ENCODE results near the gene CD101. TPM values are rescaled to one million over a fixed set of nuclear protein-coding genes. Genes with fewer than 3 reads are reported as not detected.

The CD101 gene
- total RNA-seq, 1 experiment from 2014 or later, result 1.8 TPM

DNA sequence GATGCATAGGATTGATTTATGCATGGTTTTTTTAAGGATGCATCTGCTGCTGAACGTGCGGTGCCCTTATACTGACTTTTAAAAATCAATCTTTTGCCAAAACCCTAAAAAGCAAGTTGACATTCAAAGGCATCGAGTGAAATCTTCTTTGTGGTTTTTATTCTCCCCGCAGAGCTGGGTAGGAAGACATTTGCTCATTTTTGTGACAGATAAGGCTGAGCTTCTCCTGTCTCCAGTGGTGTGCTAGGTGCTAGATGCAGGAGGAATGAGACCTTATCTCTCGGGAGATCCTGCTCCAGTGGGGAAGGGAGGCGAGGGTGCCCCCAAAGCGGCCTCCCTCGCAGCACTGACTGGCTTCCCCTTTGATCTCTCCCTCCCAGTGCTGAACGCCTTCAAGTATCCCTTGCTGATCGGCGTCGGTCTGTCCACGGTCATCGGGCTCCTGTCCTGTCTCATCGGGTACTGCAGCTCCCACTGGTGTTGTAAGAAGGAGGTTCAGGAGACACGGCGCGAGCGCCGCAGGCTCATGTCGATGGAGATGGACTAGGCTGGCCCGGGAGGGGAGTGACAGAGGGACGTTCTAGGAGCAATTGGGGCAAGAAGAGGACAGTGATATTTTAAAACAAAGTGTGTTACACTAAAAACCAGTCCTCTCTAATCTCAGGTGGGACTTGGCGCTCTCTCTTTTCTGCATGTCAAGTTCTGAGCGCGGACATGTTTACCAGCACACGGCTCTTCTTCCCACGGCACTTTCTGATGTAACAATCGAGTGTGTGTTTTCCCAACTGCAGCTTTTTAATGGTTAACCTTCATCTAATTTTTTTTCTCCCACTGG is 14.9 kb upstream of the CD101 start:
- Histone ChIP-seq H3K4me1 (ENCODE audit: insufficient read depth, low read length) (no peaks in the 10 kb centered on the region; the same call in 1 of the 2 replicates), H3K14ac (ENCODE audit: insufficient read depth, low read length) (no peak overlapping the region), H3K23ac (ENCODE audit: insufficient read length, low read depth, low read length) (no peak overlapping the region), H4K20me1 (ENCODE audit: control insufficient read depth, insufficient read depth, insufficient read length) (peaks cover 2% of the 10 kb centered on the region), H2AK5ac (ENCODE audit: insufficient read length, low read length) (no peak overlapping the region), H4K8ac (replicated peaks; ENCODE audit: insufficient read length, low read depth, low read length) (no peak overlapping the region), H3K79me1 (ENCODE audit: insufficient read depth, low read depth, low read length, poor library complexity, severe bottlenecking) (no peaks in the 10 kb centered on the region), H3K18ac (ENCODE audit: insufficient read length, low read depth, low read length) (no peak overlapping the region), H2BK5ac (ENCODE audit: insufficient read length, low read length) (no peak overlapping the region), H4K5ac (ENCODE audit: insufficient read length, low read depth, low read length) (no peak overlapping the region), H3K27ac (ENCODE audit: insufficient read length, low read depth, low read length) (no peak overlapping the region), H3K56ac (ENCODE audit: insufficient read length, low read depth, low read length) (no peak overlapping the region), H3K9ac (ENCODE audit: extremely low read depth, insufficient read length, low read length) (no peak overlapping the region), H3K9me3 (ENCODE audit: control insufficient read depth, low read depth, low read length) (no peaks in the 10 kb centered on the region), H3K23me2 (ENCODE audit: insufficient read length, low read depth, low read length, poor library complexity, severe bottlenecking) (no peaks in the 10 kb centered on the region), H2BK20ac (ENCODE audit: low read depth, low read length, poor library complexity, severe bottlenecking) (no peak overlapping the region), H2BK120ac (ENCODE audit: low read depth, low read length, poor library complexity, severe bottlenecking) (no peak overlapping the region), H3K79me2 (ENCODE audit: insufficient read depth, low read length) (no peaks in the 10 kb centered on the region), H4K91ac (ENCODE audit: insufficient read length, low read depth, low read length) (no peak overlapping the region), H3K4ac (ENCODE audit: low read depth, low read length) (no peak overlapping the region), H2BK15ac (ENCODE audit: low read depth, low read length) (no peak overlapping the region), H3T11ph (ENCODE audit: low read length) (no peak overlapping the region), H2BK12ac (ENCODE audit: insufficient read length, low read depth, low read length) (no peak overlapping the region), H2AFZ (ENCODE audit: low read length) (no peak overlapping the region), H3K27me3 (ENCODE audit: insufficient read depth, low read length) (no peaks in the 10 kb centered on the region), H3K4me2 (ENCODE audit: insufficient read depth, insufficient read length, low read length) (no peak overlapping the region)
- no CpG with 5 or more reads among the region's 29 CpGs for WGBS (ENCODE audit: extremely low coverage, insufficient read length, low lambda C conversion rate)
- DNase-seq, result peak; percentile 36
- TF ChIP-seq, protein P1, sequence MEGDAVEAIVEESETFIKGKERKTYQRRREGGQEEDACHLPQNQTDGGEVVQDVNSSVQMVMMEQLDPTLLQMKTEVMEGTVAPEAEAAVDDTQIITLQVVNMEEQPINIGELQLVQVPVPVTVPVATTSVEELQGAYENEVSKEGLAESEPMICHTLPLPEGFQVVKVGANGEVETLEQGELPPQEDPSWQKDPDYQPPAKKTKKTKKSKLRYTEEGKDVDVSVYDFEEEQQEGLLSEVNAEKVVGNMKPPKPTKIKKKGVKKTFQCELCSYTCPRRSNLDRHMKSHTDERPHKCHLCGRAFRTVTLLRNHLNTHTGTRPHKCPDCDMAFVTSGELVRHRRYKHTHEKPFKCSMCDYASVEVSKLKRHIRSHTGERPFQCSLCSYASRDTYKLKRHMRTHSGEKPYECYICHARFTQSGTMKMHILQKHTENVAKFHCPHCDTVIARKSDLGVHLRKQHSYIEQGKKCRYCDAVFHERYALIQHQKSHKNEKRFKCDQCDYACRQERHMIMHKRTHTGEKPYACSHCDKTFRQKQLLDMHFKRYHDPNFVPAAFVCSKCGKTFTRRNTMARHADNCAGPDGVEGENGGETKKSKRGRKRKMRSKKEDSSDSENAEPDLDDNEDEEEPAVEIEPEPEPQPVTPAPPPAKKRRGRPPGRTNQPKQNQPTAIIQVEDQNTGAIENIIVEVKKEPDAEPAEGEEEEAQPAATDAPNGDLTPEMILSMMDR (conservative IDR thresholded peaks at IDR 0.05), result peak; percentile 14; the same call in 1 of the 3 replicates
- no peaks in the 10 kb centered on the region for H3K9me3 Mint-ChIP-seq
- peaks cover 21 to 30% of the 10 kb centered on the region in 2 experiments for H3K4me1 Mint-ChIP-seq
- H3K4me3 Mint-ChIP-seq, result no peak overlapping the region
- H3K27me3 Mint-ChIP-seq (ENCODE audit: low read depth), result no peaks in the 10 kb centered on the region
- peaks cover 7 to 41% (median 21%) of the 10 kb centered on the region in 3 experiments for H3K36me3 Mint-ChIP-seq (ENCODE audit: insufficient read depth in 1 of 3, low read depth in 3 of 3)
- H3K27ac Mint-ChIP-seq, result peak overlapping the region in 2 of 3 experiments; percentile 1 to 28; a peak in 2 of 7 replicates

Data from H9 (cell line).